Thyroid gland (tissue), 4 donors: ENCODE measurements around the gene RNF6. TPM values are rescaled to one million over a fixed set of nuclear protein-coding genes. Genes with fewer than 3 reads are reported as not detected.

Experiments used
- DNase-seq, 2 donors: peaks; one replicate each; pipeline ENCODE4 v3.0.0-alpha.2; 2019
- H3K27ac ChIP-seq, 3 donors: fragments of 200-600 bp; sonication (generic); 1 replicate in 2 of 3; 2 replicates in 1 of 3; pipeline ENCODE4 v1.5.1; 2016 to 2019; ENCODE audit warnings: mild to moderate bottlenecking in 1 of 3, moderate library complexity in 1 of 3
- H3K27me3 ChIP-seq: fragments of 200-600 bp; sonication (generic); one replicate; pipeline ENCODE4 v1.5.1; 2019
- H3K36me3 ChIP-seq, 2 donors: fragments of 200-600 bp; sonication (generic); one replicate each; pipeline ENCODE4 v1.5.1; 2016 to 2019
- H3K4me1 ChIP-seq, 2 donors: fragments of 200-600 bp; sonication (generic); one replicate each; pipeline ENCODE4 v1.5.1; 2017 to 2019
- H3K4me3 ChIP-seq, 3 donors: fragments of 200-600 bp; sonication (generic); replicated peaks in 1 of 3; 1 replicate in 2 of 3; 2 replicates in 1 of 3; pipeline ENCODE4 v1.5.1; 2016; ENCODE audit warnings: mild to moderate bottlenecking in 1 of 3
- H3K9me3 ChIP-seq: fragments of 200-600 bp; sonication (generic); one replicate; pipeline ENCODE4 v1.5.1; 2017
- POLR2A ChIP-seq, 2 donors: fragments of 450-650 bp; IDR thresholded peaks; one replicate each; pipeline ENCODE4 v1.6.1; 2017; ENCODE audit warnings: antibody characterized with exemption in 2 of 2, mild to moderate bottlenecking in 2 of 2, moderate library complexity in 1 of 2
- WGBS, 2 donors: methylation state at CpG; one replicate each; pipeline ENCODE4 v1.1.5; 2017; 5-methylcytosine and 5-hydroxymethylcytosine counted together
- intact Hi-C: fragments of 100-400 bp; cut with DNase I; formaldehyde crosslinking; loops from one replicate; pipeline ENCODE4 v1.15.1; 2023
- total RNA-seq, 4 donors: library from RNA; depleted of rRNA; stranded (reverse); fragments of >200 nt; gene quantifications; one replicate each; pipeline ENCODE4 v1.2.3, GENCODE V29; 2016
- TF ChIP-seq, protein P1 (sequence below), 6 experiments: fragments of 200-600 bp in 3 of 6; fragments of 450-650 bp in 3 of 6; sonication (generic) in 3 of 6; IDR thresholded peaks; one replicate each; pipeline ENCODE4 v1.5.1; 2016 to 2019; ENCODE audit warnings: antibody characterized with exemption in 6 of 6, mild to moderate bottlenecking in 2 of 6, inconsistent platforms in 1 of 6, moderate library complexity in 1 of 6

The RNF6 gene
- total RNA-seq, 4 donors from 2014 or later: 21.5 to 28.8 (median 25.0) TPM

DNA sequence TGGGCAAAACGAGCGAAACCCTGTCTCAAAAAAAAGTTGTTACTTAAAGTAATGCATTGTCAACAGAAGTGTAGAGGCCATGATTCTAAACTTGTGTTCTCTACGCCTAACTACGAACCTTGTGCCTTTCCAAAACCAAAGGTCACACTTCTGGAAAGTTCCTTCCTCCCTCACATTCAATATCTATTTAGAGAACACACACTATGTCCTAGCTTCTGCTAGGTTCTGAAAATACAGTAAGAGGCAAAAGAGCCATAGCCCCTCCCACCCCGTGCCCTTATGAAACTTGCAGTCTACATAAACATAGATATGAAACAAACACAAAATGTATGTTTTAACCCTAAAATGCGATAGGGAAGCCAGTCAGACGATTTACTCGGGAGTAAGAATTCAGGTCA lies 36.4 kb downstream of the RNF6 start:
- peak in 1 of 2 donors; percentile 3 for DNase-seq
- Histone ChIP-seq H3K27me3 (no peaks in the 10 kb centered on the region), H3K9me3 (no peaks in the 10 kb centered on the region), H3K4me1 (peaks cover 0 to 7% of the 10 kb centered on the region in 2 donors), H3K4me3 (peak overlapping the region; percentile 4 to 84 (median 52)), H3K36me3 (no peaks in the 10 kb centered on the region), H3K27ac (peak overlapping the region; percentile 1 to 72 (median 51))
- intact Hi-C loops: loop anchor here (5.0 kb wide), 1 partner anchor 512 kb away; no protein-coding TSS in a partner anchor
- WGBS, 2 donors: 42 to 48% methylated on average over 8 of the region's 8 CpGs
- TF ChIP-seq POLR2A (IDR thresholded peaks at IDR 0.05): no peak
- TF ChIP-seq, protein P1, sequence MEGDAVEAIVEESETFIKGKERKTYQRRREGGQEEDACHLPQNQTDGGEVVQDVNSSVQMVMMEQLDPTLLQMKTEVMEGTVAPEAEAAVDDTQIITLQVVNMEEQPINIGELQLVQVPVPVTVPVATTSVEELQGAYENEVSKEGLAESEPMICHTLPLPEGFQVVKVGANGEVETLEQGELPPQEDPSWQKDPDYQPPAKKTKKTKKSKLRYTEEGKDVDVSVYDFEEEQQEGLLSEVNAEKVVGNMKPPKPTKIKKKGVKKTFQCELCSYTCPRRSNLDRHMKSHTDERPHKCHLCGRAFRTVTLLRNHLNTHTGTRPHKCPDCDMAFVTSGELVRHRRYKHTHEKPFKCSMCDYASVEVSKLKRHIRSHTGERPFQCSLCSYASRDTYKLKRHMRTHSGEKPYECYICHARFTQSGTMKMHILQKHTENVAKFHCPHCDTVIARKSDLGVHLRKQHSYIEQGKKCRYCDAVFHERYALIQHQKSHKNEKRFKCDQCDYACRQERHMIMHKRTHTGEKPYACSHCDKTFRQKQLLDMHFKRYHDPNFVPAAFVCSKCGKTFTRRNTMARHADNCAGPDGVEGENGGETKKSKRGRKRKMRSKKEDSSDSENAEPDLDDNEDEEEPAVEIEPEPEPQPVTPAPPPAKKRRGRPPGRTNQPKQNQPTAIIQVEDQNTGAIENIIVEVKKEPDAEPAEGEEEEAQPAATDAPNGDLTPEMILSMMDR (IDR thresholded peaks at IDR 0.05): no peak

DNA sequence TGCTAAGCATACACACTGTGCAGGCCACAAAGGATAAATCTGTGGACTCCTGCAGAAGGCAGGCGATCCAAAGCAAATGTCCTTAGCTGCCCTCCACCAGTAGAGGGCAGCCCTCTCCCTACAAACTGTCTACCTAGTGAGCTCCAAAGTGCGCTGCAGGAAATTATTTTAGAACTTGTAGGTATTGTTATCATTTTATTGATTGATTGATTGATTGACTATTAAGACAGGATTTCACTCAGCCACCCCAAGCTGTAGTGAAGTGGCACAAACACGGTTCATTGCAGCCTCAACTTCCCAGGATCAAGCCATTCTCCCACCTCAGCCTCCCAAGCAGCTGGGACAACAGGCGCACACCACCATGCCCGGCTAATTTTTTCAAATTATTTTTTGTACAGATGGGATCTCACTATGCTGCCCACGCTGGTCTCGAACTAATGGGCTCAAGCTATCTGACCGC lies 37.3 kb downstream of the RNF6 start:
- H3K4me1 ChIP-seq: peaks cover 0 to 7% of the 10 kb centered on the region in 2 donors
- no peak overlapping the region for H3K27ac ChIP-seq
- H3K36me3 ChIP-seq: no peaks in the 10 kb centered on the region
- peak; percentile 58 to 71 for DNase-seq
- H3K9me3 ChIP-seq: no peaks in the 10 kb centered on the region
- H3K27me3 ChIP-seq: no peaks in the 10 kb centered on the region
- H3K4me3 ChIP-seq: no peak overlapping the region
- TF ChIP-seq, protein P1 (IDR thresholded peaks at IDR 0.05): peak; percentile 62 to 88 (median 76)
- TF ChIP-seq POLR2A (IDR thresholded peaks at IDR 0.05): no peak
- WGBS, 2 donors: 54 to 56% methylated on average over 8 of the region's 8 CpGs
- intact Hi-C loops: loop anchor here (5.0 kb wide), 2 partner anchors 312 to 512 kb away; no protein-coding TSS in a partner anchor

GRCh38 chr13:26183416-26183815 lies 38.7 kb downstream of the RNF6 start:
- intact Hi-C loops: loop anchor here (5.0 kb wide), 1 partner anchor 314 kb away; no protein-coding TSS in a partner anchor
- Histone ChIP-seq H3K4me1 (peaks cover 0 to 7% of the 10 kb centered on the region in 2 donors), H3K36me3 (no peaks in the 10 kb centered on the region), H3K27ac (no peak overlapping the region), H3K27me3 (no peaks in the 10 kb centered on the region), H3K4me3 (no peak overlapping the region), H3K9me3 (no peaks in the 10 kb centered on the region)
- 96 to 98% methylated on average over 2 of the region's 2 CpGs for WGBS, 2 donors
- TF ChIP-seq POLR2A (IDR thresholded peaks at IDR 0.05): no peak
- TF ChIP-seq, protein P1 (IDR thresholded peaks at IDR 0.05): no peak
- DNase-seq: no peak

GRCh38 chr13:26179344-26179743 lies 42.8 kb downstream of the RNF6 start:
- TF ChIP-seq POLR2A (IDR thresholded peaks at IDR 0.05): no peak
- TF ChIP-seq, protein P1 (IDR thresholded peaks at IDR 0.05): no peak
- H3K4me3 ChIP-seq: no peak overlapping the region
- H3K27ac ChIP-seq: no peak overlapping the region
- H3K27me3 ChIP-seq: no peaks in the 10 kb centered on the region
- intact Hi-C loops: no loop called here
- H3K9me3 ChIP-seq: no peaks in the 10 kb centered on the region
- 68 to 74% methylated on average over 2 of the region's 2 CpGs for whole genome bisulfite sequencing, 2 donors
- DNase-seq: no peak
- no peaks in the 10 kb centered on the region for H3K4me1 ChIP-seq
- H3K36me3 ChIP-seq: no peaks in the 10 kb centered on the region

GRCh38 chr13:26168835-26169234 lies 53.3 kb downstream of the RNF6 start:
- H3K36me3 ChIP-seq: no peaks in the 10 kb centered on the region
- no peak overlapping the region for H3K27ac ChIP-seq
- intact Hi-C loops: no loop called here
- H3K9me3 ChIP-seq: no peaks in the 10 kb centered on the region
- no peak overlapping the region for H3K4me3 ChIP-seq
- no peaks in the 10 kb centered on the region for H3K27me3 ChIP-seq
- TF ChIP-seq, protein P1 (IDR thresholded peaks at IDR 0.05): no peak
- no peak for TF ChIP-seq POLR2A (IDR thresholded peaks at IDR 0.05)
- DNase-seq: no peak
- WGBS, 2 donors: 73 to 74% methylated on average over 3 of the region's 3 CpGs
- no peaks in the 10 kb centered on the region for H3K4me1 ChIP-seq
